H1 (cell line): ENCODE measurements around the gene GLOD4. TPM values are rescaled to one million over a fixed set of nuclear protein-coding genes. Genes with fewer than 3 reads are reported as not detected.

Experiments used
- KDM4A ChIP-seq: IDR thresholded peaks from one replicate; pipeline ENCODE4 v1.7.1; 2012; ENCODE audit warnings: low read depth, mild to moderate bottlenecking, moderate library complexity, low read length, inconsistent platforms; ENCODE audit not compliant: severe bottlenecking
- TAF7 ChIP-seq: optimal IDR thresholded peaks from 2 replicates; pipeline ENCODE3; 2011; ENCODE audit warnings: low read depth, mild to moderate bottlenecking, inconsistent platforms, low read length, moderate library complexity, borderline replicate concordance
- polyA plus RNA-seq, 7 experiments: library from polyadenylated mRNA; depleted of rRNA in 3 of 7; stranded (reverse) in 5 of 7; unstranded in 2 of 7; fragments of >200 nt in 5 of 7; fragments of 200-250 nt in 2 of 7; gene quantifications; 1 replicate in 5 of 7; 2 replicates in 1 of 7; 4 replicates in 1 of 7; pipeline versions ENCODE4 v1.2.1 to v1.2.3, GENCODE V29; 2011 to 2013; ENCODE audit warnings: missing spikeins in 2 of 7, mixed read lengths in 2 of 7
- total RNA-seq: library from RNA; stranded (reverse); fragmentation: NEBNext Ultra II Directional; extraction: Animal tissue kit (Norgen Biotek cat#: 25700); gene quantifications from 2 replicates; pipeline ENCODE4 v1.2.1, GENCODE V29; 2021

Gene GLOD4
- total and polyA plus RNA-seq, 2 of the 8 experiments (the other 6 are each of a cell fraction or from before 2014, with no cell fraction given): 36.8 to 81.3 TPM

GRCh38 chr17:725084-725483, 57.0 kb downstream of the GLOD4 start (continued):
- TF ChIP-seq TAF7 (no peak), KDM4A (no peak)
